Lung microvascular endothelial cell (primary cell): ENCODE measurements around the gene ABCC3. TPM values are rescaled to one million over a fixed set of nuclear protein-coding genes. Genes with fewer than 3 reads are reported as not detected.

Source experiments
- DNase-seq, 2 donors: peaks; one replicate each; pipeline versions ENCODE4 v3.0.0 to v3.0.0-alpha.2; 2010; ENCODE audit warnings: low read depth in 2 of 2
- total RNA-seq: library from RNA; depleted of rRNA; stranded (reverse); fragments of >200 nt; gene quantifications from 2 replicates; pipeline ENCODE4 v1.2.1, GENCODE V29; 2014

ABCC3 gene
- total RNA-seq, 1 donor from 2014 or later: 0.40 TPM

- DNase-seq: no peak
Measured at GRCh38 chr17:50728881-50729765, 94.4 kb downstream of the ABCC3 start.

DNA sequence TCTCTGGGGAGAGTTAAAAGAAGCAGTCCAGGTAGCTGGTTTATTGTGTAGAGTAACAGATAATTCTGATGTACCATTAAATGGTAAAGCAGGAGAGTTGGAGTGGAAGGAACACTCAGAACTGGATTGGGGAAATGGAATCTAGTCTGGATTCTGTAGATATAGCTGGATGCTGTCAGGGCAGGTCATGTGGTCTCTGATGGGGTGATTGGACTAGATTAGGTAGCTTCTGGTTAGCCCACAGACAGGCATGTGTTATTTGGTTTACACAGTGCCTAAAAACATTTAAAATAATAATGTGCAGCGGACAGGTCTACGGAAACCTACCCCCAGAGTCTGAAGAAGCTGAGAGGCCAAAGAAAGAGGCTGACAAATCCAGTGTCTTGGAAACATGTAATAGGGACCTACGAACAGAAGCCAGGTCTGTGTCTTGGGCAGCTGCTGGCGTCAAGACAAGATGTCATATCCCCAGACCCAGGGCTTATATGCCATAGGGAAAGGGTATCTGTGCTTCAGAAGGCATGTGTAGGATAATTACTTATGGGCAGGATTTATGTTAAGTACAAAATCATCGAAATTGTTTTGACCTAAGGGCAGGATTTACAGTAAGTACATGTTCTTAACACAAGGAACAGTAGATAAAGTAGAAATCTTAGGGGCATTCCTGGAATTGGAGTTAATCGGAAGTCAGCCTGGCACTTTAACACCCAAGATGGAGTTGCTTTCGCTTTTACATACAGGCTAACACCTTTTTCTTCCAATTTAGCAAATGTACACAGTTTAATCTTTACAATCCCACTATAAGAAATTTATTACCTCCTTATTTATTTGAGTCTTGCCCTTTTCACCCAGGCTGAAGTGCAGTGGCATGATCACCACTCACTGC is 97.1 kb downstream of the ABCC3 start:
- DNase-seq: peak in 1 of 2 donors; percentile 12

GRCh38 chr17:50735287-50735686 is 100.6 kb downstream of the ABCC3 start:
- no peak for DNase-seq

DNA sequence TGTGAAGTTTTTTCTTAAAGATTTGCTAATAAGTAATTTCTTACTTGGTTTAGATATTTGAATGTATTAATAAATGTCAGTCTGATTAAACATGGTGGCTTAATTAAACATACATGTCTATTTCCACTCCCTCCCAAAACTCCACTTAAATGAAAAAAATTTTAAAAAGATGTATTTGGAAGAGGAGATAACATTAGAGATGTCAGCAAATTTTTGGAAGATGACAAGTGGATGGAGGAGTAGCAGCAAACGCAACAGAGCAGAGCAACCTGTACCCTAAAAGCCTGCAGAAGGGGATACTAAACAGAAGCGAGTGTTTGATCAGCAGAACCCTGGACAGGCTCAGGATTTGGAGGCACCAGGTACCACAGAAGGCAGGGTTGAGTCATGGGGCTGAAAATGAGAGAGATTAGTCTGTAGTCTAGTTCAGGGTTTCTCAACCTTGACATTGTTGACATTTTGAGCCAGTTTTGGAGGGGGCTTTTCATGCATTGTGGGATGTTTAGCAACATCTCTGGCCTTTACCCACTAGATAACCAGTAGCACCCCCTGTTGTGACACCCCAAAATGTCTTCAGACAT is 102.5 kb downstream of the ABCC3 start:
- no peak for DNase-seq

DNA sequence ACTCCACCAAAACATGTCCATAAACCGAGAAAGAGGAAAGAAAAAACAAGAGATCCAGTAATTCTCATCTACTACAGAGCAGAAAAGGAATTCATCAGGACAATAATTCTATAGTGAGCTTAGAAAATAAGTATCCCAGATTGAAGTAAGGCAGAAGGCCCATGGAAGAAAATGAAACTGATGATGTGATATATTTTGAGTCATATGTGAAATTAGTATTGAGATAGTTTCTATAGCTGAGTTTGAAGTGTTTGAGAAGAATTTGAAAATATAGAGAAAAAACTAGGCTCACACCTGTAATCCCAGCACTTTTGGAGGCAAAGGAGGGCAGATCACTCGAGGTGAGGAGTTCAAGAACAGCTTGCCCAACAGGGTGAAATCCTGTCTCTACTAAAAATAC is 104.4 kb downstream of the ABCC3 start:
- DNase-seq: no peak

Other genes starting within 250 kb of the ABCC3 start
- gene LRRC59, start 237.4 kb upstream of the ABCC3 start, total RNA-seq: 92.3 and 95.9 TPM in 2 replicates
- gene ACSF2, start 208.7 kb upstream of the ABCC3 start, total RNA-seq: 4.6 and 5.0 TPM in 2 replicates
- under 0.01 TPM in 1 of 2 replicates, not detected in the other for gene CHAD, start 166.0 kb upstream of the ABCC3 start, total RNA-seq
- 10.9 and 14.5 TPM in 2 replicates for gene RSAD1, start 156.0 kb upstream of the ABCC3 start, total RNA-seq
- gene MYCBPAP, start 126.4 kb upstream of the ABCC3 start, total RNA-seq: under 0.01 and 0.20 TPM in 2 replicates
- gene EPN3, start 102.1 kb upstream of the ABCC3 start, total RNA-seq: 0.22 TPM in 1 of 2 replicates, not detected in the other
- gene SPATA20, start 87.7 kb upstream of the ABCC3 start, total RNA-seq: 22.2 and 31.4 TPM in 2 replicates
- not detected in 2 replicates for gene CACNA1G, start 74.2 kb upstream of the ABCC3 start, total RNA-seq
- gene ANKRD40, start 73.0 kb downstream of the ABCC3 start, total RNA-seq: 21.6 and 32.5 TPM in 2 replicates
- gene LUC7L3, start 84.7 kb downstream of the ABCC3 start, total RNA-seq: 11.3 and 17.1 TPM in 2 replicates
- gene ANKRD40CL, start 132.6 kb downstream of the ABCC3 start, total RNA-seq: not detected in 2 replicates
- gene WFIKKN2, start 200.7 kb downstream of the ABCC3 start, total RNA-seq: not detected in 2 replicates
- gene TOB1, start 231.5 kb downstream of the ABCC3 start, total RNA-seq: 3.3 and 3.4 TPM in 2 replicates